Uterus (tissue), 4 donors: Measurements from ENCODE around the gene CTDSPL. TPM values are rescaled to one million over a fixed set of nuclear protein-coding genes. Genes with fewer than 3 reads are reported as not detected.
A peak's percentile ranks its signal among the peaks of the same experiment; 100 is the strongest.

Experiments used
- DNase-seq, 2 donors: peaks; one replicate each; pipeline ENCODE4 v3.0.0-alpha.2; 2019 to 2020
- H3K27ac ChIP-seq, 2 donors: fragments of 200-600 bp; sonication (generic); 1 replicate in 1 of 2; 2 replicates in 1 of 2; pipeline ENCODE4 v1.5.1; 2016 to 2018
- H3K27me3 ChIP-seq, 2 donors: fragments of 200-600 bp; sonication (generic); one replicate each; pipeline ENCODE4 v1.5.1; 2018 to 2019; ENCODE audit warnings: control low read depth in 1 of 2
- H3K36me3 ChIP-seq, 2 donors: fragments of 200-600 bp; sonication (generic); one replicate each; pipeline ENCODE4 v1.5.1; 2019; ENCODE audit warnings: control low read depth in 1 of 2
- H3K4me1 ChIP-seq, 2 donors: fragments of 200-600 bp; sonication (generic); one replicate each; pipeline ENCODE4 v1.5.1; 2018 to 2019; ENCODE audit warnings: control low read depth in 1 of 2
- H3K4me3 ChIP-seq, 2 donors: fragments of 200-600 bp; sonication (generic); 1 replicate in 1 of 2; 2 replicates in 1 of 2; pipeline ENCODE4 v1.5.1; 2018 to 2019; ENCODE audit warnings: mild to moderate bottlenecking in 1 of 2
- H3K9me3 ChIP-seq, 2 donors: fragments of 200-600 bp; sonication (generic); one replicate each; pipeline ENCODE4 v1.5.1; 2019; ENCODE audit warnings: control low read depth in 1 of 2
- POLR2A ChIP-seq, 2 donors: fragments of 450-650 bp; IDR thresholded peaks; one replicate each; pipeline ENCODE4 v1.6.1; 2016; ENCODE audit warnings: antibody characterized with exemption in 2 of 2, mild to moderate bottlenecking in 1 of 2, moderate library complexity in 1 of 2
- intact Hi-C: fragments of 100-400 bp; cut with DNase I; formaldehyde crosslinking; loops from one replicate; pipeline ENCODE4 v1.15.1; 2023; ENCODE audit warnings: low total_unique reads
- total RNA-seq, 4 donors: library from RNA; depleted of rRNA in 3 of 4; stranded (reverse); fragments of >200 nt in 3 of 4; gene quantifications; one replicate each; pipeline versions ENCODE4 v1.1.0 to v1.2.4, GENCODE V29; 2014 to 2023
- TF ChIP-seq, protein P1 (sequence below), 4 experiments: fragments of 200-600 bp in 2 of 4; fragments of 450-650 bp in 2 of 4; sonication (generic) in 2 of 4; IDR thresholded peaks; one replicate each; pipeline ENCODE4 v1.5.1; 2016 to 2019; ENCODE audit warnings: antibody characterized with exemption in 4 of 4, mild to moderate bottlenecking in 2 of 4, moderate library complexity in 1 of 4
- donor health status: DM: yes; HTN: yes; CAD: no.

CTDSPL gene
- total RNA-seq, 4 donors from 2014 or later, result 6.4 to 55.9 (median 28.7) TPM

DNA sequence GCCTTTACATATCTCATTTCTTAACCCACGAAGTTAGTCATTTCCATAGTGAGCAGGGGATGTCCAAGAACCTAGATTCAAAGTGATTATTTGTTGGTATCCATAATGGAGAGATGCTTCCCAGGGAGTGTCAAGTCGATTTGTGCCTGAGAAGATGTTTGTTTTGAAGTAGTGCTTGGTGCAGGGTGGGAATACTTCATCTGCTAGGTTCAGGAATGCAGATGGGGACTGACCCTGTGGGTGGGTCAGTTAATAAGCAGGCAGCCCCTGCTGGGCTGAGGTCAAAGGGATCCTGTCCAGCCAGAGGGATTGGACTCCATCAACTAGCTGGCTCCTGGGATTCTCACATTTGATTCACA is 84.8 kb downstream of the CTDSPL start:
- TF ChIP-seq POLR2A (IDR thresholded peaks at IDR 0.05), result no peak
- TF ChIP-seq, protein P1, sequence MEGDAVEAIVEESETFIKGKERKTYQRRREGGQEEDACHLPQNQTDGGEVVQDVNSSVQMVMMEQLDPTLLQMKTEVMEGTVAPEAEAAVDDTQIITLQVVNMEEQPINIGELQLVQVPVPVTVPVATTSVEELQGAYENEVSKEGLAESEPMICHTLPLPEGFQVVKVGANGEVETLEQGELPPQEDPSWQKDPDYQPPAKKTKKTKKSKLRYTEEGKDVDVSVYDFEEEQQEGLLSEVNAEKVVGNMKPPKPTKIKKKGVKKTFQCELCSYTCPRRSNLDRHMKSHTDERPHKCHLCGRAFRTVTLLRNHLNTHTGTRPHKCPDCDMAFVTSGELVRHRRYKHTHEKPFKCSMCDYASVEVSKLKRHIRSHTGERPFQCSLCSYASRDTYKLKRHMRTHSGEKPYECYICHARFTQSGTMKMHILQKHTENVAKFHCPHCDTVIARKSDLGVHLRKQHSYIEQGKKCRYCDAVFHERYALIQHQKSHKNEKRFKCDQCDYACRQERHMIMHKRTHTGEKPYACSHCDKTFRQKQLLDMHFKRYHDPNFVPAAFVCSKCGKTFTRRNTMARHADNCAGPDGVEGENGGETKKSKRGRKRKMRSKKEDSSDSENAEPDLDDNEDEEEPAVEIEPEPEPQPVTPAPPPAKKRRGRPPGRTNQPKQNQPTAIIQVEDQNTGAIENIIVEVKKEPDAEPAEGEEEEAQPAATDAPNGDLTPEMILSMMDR (IDR thresholded peaks at IDR 0.05), result no peak
- Histone ChIP-seq H3K27me3 (no peaks in the 10 kb centered on the region), H3K4me3 (no peak overlapping the region), H3K36me3 (no peaks in the 10 kb centered on the region), H3K27ac (peak overlapping the region; percentile 67 to 78), H3K9me3 (no peaks in the 10 kb centered on the region), H3K4me1 (no peaks in the 10 kb centered on the region)
- no peak for DNase-seq
- intact Hi-C loops, result no loop called here

DNA sequence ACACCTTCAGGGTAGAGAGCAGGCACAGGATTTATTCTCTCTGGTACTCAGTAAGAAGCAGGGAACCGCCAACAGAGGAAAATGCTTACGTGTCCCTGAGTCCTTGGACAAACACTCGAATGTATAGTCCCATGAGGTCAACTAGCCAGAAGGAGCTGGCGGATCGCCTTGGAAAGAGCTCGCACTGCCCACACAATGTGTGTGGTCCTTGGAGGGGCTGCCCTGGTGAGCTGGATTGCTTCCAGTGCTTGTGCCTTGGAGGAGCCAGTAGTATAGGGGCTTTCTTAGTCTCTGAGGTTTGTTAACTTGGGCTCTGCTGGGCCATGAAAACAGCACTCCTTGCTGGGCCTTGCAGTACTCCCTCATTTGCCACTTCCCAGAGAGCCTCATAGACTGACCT is 88.2 kb downstream of the CTDSPL start:
- H3K9me3 ChIP-seq, result no peaks in the 10 kb centered on the region
- H3K27ac ChIP-seq, result no peak overlapping the region
- H3K36me3 ChIP-seq, result no peaks in the 10 kb centered on the region
- TF ChIP-seq, protein P1 (IDR thresholded peaks at IDR 0.05), result no peak
- TF ChIP-seq POLR2A (IDR thresholded peaks at IDR 0.05), result no peak
- no peak overlapping the region for H3K4me3 ChIP-seq
- H3K4me1 ChIP-seq, result no peaks in the 10 kb centered on the region
- intact Hi-C loops, result no loop called here
- no peak for DNase-seq
- no peaks in the 10 kb centered on the region for H3K27me3 ChIP-seq

DNA sequence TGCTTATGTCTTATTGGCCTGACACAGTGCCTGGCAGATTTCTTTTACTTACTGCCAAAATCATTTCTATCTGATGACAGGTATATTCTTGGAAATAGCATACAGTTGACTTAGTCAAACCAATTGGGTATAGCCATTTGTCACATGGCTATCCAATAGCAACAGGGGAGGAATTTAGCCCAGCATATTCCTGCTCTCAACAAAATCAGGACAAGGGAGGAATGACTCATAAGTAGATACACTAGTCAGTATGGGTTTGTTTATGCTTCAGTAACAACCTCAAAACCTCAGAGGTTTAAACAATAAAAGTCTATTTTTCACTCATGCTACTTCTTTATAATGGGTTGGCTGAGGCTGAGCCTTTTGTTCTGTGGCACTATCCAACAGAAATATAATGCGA is 90.9 kb downstream of the CTDSPL start:
- Histone ChIP-seq H3K36me3 (no peaks in the 10 kb centered on the region), H3K9me3 (no peaks in the 10 kb centered on the region), H3K4me1 (peaks cover 0 to 9% of the 10 kb centered on the region in 2 donors), H3K27me3 (no peaks in the 10 kb centered on the region), H3K27ac (no peak overlapping the region), H3K4me3 (no peak overlapping the region)
- no peak for DNase-seq
- intact Hi-C loops, result no loop called here
- TF ChIP-seq, protein P1 (IDR thresholded peaks at IDR 0.05), result no peak
- TF ChIP-seq POLR2A (IDR thresholded peaks at IDR 0.05), result no peak

DNA sequence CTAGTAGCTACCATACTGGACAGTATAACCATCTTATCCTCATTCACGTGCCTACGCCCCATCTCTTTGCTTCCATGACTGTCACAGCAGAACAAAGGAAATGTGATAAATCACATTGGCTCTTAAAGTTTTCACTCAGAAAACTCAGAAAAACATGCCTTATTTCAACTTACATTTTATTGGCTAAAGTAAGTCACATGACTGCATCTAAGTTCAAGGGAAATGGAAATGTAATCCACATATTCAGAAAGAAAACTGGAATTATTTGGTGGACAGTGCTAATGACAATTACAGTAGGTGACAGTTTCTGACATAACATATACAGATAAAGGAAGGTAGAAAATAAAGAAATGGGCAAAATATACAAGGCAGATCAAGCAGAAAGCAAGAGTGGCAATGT is 91.5 kb downstream of the CTDSPL start:
- Histone ChIP-seq H3K27ac (no peak overlapping the region), H3K36me3 (no peaks in the 10 kb centered on the region), H3K4me1 (peaks cover 0 to 9% of the 10 kb centered on the region in 2 donors), H3K9me3 (no peaks in the 10 kb centered on the region), H3K4me3 (no peak overlapping the region), H3K27me3 (no peaks in the 10 kb centered on the region)
- intact Hi-C loops, result no loop called here
- TF ChIP-seq POLR2A (IDR thresholded peaks at IDR 0.05), result no peak
- TF ChIP-seq, protein P1 (IDR thresholded peaks at IDR 0.05), result no peak
- no peak for DNase-seq

DNA sequence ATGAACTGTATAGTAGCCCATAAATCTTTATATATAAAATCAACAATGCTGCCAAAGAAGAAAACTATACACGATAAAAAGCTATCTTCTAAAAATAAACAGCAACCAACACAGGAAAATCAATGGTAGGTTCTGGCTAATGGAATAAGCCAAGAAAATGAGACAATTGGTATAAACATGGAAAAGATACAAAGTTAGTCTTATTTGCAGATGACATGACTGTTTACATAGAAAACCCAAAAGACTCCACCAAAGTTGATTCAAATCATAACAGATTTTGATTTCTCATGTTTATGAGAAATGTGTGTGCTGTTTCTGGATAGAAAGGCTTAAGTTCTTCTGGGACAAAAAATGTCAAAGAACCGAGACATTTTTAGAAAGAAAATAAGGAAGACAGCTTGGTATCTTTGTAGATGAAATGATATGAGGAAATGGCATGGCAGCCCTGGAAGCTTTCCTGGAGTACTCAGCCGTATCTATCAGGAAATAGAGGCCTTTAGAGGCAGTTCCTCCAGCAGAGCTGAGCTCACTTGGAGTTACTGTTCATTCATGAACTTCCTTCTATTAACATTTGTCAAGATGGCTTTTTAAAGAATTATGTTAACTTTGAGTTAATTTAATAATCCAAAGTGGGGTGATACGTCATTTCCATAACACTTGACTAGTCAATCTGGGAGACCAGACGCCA is 92.2 kb downstream of the CTDSPL start:
- H3K9me3 ChIP-seq, result no peaks in the 10 kb centered on the region
- H3K4me1 ChIP-seq, result peaks cover 0 to 9% of the 10 kb centered on the region in 2 donors
- H3K27me3 ChIP-seq, result no peaks in the 10 kb centered on the region
- intact Hi-C loops, result no loop called here
- DNase-seq, result no peak
- no peak overlapping the region for H3K27ac ChIP-seq
- no peak overlapping the region for H3K4me3 ChIP-seq
- H3K36me3 ChIP-seq, result no peaks in the 10 kb centered on the region
- no peak for TF ChIP-seq POLR2A (IDR thresholded peaks at IDR 0.05)
- TF ChIP-seq, protein P1 (IDR thresholded peaks at IDR 0.05), result no peak
